SIG-M5 (cell line): ENCODE data around the gene KRABD2.
"Not testable (repeated sequence)": the region's sequence is repeated elsewhere in the genome, so short reads cannot be mapped to it uniquely, and the experiment has no call there.

Experiments used
- DNase-seq: peaks from one replicate; lab custom pipeline; 2025; lab: John Stamatoyannopoulos, UW

The KRABD2 gene

DNA sequence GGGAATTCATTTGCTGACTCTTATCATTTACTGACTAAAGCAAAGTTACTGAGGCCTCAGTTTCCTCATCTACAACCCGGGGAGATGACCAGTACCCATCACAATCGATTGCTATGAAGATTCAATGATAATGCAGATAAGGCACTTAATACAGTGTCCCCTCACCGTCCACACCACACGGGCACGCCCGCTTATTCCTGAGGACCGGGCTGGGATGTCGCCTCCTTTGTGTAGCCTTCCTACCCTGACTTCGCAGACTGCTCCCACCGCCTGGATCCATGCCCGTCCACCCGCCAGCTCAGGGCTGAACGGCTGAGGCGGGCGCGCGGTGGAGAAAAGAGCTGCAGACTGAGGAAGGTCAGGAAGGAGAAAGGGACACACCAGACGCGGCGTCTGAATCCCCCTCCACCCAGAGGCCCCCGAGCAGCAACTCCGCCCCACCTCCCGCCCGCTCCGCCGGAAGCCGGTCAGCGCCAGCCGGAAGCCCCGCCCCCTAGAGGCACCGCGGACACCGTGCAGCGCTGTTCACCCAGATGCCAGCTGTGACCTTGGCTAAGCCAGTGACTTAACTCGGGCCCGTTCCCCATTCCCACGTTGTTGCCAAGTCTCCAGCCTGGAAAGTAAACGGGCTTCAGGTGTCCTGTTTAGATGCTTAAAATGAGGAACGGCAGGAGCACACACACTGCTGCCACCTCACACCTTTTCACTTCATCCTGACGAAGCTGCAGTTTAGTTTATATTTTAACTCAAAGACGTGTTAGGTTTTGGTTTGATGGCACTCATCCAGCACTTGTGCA lies at the start of gene KRABD2:
Gene KRABD2 (minus strand): TSS at position 434 of the 797 bp plus-strand sequence.
- no peak for DNase-seq

DNA sequence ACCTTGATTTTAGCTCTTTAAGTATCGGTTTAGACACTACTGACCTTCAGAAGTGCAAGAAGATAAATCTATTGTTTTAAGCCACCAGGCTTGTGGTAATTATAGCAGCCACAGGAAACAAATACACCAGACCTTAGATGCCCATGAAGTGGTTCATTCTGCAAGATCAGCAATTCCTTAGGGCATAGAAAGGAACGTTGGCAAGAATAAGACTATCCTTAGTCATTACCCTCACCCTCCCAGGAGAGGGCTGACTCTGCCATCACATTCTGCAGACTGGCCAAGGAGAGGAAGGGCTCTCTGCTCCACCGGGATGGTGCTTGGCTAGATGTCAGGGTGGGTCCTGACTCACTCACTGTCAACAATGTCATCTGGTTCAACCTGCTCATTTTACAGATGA lies 45.1 kb upstream of the KRABD2 start:
- DNase-seq: no peak

DNA sequence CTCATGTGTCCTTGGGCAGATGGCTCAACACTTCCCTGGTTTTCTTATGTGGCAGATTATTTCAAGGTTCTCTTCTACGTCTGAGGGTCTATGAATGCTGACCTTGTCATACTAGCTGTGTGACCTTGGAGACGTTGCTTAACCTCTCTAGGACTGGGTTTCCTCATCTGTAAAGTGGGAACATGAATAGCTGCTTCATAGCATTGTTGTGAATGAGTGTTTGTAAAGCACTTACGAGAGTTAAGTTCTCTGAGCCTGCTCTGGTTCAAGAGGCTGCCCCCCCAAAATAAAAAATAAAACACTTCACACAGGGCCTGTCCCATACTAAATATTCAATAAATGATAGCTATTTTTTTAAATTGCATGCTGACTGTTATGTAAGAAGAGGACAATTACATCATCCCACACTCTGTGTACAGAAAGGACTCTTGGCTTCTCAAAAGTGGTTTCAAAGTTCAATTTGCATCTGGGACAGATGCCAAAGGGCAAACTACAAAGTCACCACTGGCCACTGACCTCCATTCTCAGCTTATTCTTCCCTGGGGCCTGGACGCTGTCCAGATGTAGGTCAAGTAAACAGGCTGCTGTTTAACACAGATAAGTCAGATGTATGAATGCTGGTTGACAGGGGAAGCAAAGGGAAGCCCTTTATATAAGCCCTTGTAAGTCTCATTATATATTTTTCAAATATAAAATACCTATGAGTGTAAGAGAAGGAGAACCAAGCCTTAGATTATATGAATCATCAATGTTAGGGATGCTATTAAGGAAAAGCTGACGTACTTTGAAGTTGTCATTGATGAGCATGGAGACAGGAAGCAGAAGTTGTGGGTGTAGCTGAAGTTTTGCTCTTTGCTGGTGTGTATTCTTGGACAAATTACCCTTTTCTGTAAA lies 43.8 kb upstream of the KRABD2 start:
- DNase-seq: no peak

DNA sequence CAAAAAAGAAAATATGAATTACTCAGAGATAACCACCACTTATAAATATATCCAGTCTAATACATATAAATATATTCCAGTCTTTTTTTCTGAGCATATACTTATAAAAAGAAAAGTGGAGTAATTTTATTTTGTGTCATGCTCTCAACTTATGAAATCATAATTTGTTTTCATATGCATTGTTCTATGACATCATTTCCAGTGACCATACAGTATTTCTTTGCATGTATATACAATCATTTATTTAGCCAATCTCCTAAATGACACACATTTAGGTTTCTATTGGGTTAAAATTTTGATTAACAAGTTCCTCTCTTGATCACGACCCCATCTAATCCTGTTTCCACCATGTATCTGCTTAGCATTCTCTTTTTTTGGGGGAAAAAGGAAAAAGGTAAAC lies 42.8 kb upstream of the KRABD2 start:
- DNase-seq: no peak

DNA sequence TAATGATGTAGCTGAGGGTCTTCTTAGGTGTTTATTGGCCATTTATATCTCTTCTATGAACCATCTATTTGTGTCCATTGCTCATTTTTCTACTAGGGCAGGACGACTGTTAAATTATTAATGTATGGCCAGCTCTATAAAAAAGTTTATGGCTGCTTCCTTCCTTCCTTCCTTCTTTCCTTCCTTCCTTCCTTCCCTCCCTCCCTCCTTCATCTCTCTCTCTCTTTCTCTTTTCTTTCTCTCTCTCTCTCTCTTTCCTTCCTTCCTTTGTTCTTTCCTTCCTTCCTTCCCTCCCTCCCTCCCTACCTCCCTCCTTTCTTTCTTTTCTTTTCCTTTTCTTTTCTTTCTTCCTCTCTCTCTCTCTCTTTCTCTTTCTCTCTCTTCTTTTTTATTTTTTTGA lies 42.0 kb upstream of the KRABD2 start:
- no peak for DNase-seq

DNA sequence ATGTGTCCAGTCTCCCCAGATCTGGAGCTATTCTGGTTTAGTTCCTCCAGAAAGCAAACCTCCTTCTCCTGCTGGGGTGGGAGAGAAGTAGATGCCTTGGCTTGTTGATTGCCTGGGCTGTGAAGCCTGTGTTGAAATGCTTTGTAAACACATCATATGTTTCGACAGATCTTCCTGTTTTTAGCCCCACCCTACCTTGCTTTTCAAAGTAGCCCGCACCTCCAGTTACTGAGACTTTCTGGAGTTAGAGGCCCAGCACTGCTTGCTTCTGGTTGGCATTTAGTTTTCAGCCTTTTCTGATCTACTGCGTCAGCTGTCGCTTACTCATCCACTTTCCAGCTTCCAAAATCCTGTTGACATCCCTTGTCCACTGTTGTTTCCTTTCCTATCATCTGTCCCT lies 41.3 kb upstream of the KRABD2 start:
- DNase-seq: peak; percentile 61

DNA sequence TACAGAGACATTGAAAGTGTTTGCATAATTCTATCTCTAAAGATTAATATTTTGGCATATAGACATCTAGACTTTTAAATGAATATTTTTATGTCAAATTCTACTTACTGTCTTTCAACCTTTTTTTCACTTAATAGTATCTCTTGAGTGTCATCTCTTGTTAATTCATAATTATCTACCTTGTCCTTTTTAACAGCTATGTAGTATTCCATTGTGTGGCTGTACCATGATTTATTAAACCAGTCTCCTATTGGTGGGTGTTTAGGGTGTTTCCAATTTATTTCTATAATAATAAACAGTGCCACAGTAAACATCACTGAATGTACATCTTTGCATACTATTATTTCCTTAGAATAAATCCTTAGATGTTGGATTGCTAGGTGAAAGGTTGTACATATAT lies 37.4 kb upstream of the KRABD2 start:
- DNase-seq: no peak

DNA sequence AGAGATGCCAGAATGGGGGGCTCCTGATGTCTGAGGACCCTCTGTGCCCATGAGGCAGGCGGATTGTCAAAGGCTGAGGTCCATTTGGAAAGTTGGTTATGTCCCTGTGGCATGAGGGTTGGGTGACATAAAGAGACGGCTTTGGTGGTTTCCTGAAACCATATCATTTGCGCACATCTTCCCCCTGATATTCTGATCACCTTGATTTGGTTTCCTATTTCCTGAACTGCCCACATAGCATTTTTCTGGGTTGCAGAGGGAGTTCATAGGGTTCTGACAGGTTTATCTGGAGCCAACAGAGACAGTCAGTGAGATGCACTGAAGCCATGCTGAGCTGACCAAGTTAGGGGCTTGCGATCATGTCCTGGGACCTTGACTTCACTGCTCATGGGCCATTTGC lies 36.8 kb upstream of the KRABD2 start:
- no peak for DNase-seq

DNA sequence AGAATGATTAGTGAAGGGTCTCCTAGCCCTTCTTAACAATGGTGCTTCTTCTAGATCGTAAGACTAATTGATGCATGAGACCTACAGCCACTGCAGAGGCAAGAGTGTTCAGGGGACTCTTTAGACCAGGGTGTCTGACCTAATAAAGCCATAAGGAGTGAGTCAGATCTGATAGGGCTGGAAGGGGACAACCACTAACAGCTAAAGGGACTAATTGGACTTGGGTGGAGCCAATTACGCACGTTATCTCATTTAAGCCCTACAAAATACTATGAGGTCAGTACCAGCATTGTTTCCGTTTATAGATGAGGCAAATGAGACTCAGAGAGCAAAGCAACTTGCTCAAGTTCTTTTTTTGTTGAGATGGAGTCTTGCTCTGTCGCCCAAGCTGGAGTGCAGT lies 35.6 kb upstream of the KRABD2 start:
- DNase-seq: no peak

DNA sequence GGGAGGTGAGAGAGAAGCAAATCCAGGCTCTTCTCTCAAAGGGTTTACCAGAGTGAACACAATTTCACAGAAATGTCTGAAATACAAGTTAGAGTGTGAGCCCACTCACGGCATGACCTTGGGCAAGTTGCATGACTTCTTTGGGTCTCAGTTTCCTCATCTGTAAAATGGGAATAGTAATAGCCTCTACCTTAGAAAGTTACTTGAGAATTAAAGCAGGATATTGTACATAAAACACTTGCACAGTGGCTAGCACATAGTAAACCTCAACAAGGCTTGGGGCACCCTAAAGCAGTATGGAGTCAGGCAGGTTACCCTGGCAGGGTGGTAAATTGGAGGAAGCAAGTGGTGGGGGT lies 34.4 kb upstream of the KRABD2 start:
- DNase-seq: no peak

DNA sequence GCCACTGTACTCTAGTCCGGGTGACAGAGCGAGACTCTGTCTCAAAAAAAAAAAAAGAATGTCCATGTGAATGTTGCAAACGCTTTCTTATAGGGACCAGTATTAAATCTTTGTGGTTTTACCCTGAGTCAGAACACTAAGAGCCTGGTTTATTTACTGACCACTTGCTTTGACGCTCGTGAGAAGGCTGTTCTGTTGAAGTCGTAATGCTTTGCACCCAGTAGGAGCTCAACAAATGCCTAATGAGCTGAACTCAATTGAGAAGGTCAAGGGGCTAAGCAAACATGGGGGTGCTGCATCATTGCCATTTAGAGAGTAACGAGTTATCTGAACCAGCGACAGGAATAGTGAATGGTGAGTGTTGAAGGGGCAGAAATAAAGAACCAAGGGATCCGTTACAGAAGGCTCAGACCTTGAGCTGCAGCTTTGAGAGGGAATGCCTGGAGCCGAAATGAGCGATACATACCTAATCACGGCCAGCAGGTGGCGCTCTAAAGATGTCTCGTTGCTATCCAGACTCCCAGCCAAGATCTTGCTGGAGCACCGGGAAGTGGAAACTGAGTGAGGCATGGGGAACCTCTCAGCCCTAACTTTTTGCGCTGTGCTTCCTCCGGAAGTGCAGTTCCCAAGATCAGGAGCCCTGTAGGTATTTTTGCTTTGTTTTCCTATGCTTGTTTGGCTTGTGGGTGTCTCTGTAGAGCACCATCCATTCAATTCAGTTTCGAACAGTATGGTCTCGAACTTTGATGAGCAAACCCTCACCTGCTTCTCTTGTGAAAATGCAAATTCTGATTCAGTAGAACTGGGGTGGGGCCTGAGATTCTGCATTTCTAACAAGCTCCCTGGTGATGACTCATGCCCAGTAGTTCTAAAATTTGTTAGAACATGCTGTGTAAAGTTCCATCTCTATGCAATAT lies 33.7 kb upstream of the KRABD2 start:
- no peak for DNase-seq

DNA sequence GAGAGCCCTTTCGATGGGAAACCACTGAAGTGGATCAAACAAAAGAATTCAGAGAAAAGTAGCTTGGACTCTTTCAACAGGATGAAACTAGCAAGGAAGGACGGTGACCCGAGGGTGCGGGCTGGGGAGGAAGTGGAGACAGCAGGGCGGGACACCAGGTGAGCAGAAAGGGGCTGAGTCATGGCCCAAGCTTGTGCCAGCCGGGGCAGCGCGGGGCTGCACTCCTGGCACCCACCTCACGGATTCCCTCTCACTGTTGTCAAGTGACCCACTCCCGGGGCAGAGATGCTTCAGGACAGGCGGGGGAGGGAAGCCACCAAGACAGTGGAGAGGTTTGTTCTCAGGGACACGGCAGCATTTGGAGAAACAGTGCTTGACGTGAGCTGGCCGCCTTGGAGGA lies 31.9 kb upstream of the KRABD2 start:
- DNase-seq: no peak

DNA sequence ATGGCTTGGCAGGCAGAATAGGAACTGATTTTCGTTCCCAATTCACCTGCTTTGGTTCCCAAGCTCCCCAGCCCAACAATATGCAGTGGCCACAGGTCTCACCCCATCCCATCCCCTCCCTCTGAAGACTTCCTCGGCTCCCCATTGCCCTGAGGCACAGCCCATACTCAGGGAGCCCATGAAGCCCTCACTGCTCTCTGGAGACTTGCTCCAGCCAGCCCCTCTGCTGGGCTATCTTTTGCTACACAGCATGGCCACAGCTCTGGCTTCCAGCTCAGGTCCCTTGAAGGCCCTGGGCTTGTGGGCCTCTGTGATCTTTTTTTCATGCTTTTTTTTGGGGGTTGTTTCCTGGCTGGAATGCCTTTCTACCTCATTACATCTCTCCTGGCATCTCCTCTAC lies 29.7 kb upstream of the KRABD2 start:
- DNase-seq: no peak

DNA sequence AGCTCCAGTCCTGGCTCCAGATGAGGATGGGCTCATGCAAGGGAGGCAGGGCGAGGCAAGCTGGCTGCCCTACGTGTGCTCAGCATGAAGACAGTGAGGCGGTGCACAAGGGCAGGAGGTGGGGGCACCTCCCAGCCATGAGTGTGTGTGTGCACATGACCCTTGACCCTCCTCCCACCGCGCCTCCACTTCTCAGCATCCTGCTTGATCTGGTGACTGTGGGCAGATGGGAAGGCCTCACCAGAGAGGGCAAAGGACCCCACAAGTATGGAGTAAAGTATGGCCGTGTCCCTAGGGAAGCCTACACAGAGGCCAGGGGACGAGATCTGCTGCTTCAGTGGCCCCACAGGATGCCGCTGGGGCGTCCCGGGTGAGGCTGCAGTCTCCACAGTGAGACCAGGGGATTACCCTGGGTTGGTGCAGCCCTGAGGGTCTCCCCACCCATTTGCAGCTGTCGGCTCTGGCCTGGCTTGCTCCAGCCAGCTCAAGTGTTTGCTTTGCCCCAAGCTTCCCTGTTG lies 29.1 kb upstream of the KRABD2 start:
- no peak for DNase-seq

DNA sequence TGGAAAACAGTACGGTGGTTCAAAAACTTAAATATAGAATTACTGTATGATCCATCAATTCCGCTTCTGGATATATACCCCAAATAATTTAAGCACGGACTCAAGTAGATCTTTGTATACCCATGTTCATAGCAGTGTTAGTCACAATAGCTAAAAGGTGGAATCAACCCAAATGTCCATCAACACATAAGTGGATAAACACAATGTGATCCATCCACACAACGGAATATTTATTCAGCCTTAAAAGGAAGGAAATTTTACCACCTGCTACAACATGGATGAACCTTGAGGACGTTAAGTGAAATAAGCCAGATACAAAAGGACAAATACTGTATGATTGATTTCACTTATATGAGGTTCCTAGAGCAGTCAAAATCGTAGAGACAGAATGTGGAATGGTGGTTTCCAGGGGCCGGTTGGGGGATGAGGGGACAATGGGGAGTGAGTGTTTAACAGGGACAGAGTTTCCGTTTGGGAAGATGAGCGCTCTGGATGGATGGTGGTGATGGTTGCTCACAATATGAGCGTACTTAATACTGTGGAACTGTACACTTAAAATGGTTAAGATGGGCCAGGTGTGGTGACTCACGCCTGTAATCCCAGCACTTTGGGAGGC lies 26.5 kb upstream of the KRABD2 start:
- no peak for DNase-seq

DNA sequence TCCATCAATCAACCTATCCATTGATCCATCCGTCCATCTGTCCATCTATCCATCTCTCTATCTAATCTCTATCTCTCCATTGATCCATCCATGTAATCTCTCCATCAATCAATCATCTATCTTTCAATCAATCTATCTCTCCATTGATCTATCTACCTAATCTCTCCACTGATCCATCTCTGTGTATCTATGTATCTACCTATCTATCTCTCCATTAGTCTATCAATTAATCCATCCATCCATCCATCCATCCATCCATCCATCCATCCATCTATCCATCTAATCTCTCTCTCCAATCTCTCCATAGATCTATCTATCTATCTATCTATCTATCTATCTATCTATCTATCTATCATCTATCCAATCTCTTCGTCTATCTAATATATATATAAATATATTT lies 24.6 kb upstream of the KRABD2 start:
- DNase-seq: no peak

DNA sequence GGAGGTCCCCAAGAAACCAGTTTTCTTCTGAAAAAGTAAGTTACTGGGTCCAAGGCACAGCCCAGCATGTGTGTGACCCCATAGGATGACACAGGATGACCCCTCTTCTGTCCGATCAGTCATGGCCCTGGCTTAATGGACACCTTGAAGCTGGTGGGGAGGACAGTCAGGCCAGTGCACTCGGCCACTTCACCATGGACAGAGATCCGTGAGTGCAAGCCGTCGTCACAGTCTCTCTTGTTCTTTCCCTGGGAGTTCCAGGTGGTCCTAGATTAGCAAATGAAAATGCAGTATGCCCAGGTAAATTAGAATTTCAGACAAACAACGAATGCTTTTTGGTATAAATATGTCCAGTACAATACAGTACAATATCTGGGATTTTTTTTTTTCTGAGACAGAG lies 22.5 kb upstream of the KRABD2 start:
- no peak for DNase-seq

DNA sequence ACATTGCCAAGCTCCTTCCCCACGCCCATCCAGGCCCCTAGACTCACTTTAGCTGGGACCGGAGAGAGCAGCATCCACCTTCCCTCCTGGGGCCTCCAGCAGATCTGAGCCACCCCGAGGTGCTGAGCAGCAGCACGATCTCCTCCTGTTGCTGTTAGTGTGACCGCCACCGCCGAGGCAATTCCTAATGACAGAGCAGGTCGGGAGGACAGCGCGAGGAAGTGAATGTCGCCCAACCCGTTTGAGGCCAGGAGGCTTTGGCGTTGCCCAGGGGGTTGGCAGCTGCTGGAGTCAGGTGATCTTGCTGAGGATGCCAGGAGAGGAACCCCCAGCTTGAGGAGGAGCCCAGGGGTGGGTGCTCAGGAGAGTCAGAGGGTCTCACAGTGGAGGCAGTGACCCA lies 21.1 kb upstream of the KRABD2 start, which contains the start of gene RNF222:
Gene RNF222 (minus strand): TSS at position 192 of the 400 bp plus-strand sequence. CDS start 4,366 bp downstream, outside the sequence.
- no peak for DNase-seq

DNA sequence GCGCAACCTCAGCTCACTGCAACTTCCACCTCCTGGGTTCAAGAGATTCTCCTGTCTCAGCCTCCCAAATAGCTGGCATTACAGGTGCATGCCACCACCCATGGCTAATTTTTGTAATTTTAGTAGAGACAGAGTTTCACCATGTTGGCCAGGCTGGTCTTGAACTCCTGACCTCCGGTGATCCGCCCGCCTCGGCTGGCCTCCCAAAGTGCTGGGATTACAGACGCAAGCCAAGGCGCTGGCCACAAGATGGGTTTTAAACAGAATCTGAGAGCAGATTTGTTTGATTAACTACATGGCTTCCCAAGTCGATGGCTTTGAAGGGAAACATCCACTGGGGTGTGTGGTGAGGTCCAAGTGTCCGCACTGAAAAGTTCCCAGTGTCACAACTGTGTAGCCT lies 18.0 kb upstream of the KRABD2 start:
- not testable (repeated sequence) for DNase-seq

DNA sequence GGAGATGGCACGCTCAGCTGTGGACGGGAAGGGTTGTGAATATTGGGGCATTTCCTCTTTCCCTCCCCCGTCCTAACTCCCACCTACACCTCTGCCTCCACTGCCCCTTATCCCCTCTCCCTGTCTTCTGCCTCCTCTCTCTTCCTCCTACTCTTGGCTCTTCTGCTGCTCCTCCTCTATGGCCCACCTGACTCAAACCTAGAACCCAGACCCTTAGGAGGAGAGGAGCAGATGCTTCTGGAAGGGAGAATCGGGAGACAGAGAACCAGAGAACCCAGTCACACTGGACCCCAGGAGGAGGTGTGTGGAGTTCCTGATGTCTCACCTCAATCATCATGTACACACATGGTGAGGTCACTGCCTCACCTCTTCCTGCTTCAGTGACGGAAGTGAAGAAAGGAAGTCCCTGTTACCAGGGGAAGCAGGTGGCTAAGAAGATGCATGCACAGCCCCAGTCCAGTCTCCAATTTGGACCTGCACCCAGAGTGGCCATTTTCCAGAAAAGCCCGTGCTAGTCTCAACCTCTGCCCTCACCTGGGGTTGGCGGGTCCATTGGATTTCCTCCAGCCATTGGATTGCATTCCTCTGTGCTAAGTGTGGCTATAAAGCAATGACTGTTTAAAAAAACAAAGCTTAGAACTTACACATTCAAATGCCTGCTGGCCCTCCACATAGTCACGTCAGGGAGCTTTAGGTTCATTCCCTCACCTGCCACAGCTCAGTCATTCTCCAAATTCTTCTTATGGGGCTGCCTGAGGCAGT lies 17.1 kb upstream of the KRABD2 start:
- no peak for DNase-seq
